Gastrocnemius medialis (tissue), 4 donors: ENCODE measurements around the gene CSHL1. TPM values are rescaled to one million over a fixed set of nuclear protein-coding genes. Genes with fewer than 3 reads are reported as not detected.
A peak's percentile ranks its signal among the peaks of the same experiment; 100 is the strongest.

Experiments used
- ATAC-seq, 2 donors: fragments of 150-250 bp; one replicate each; pipeline ENCODE4 v1.9.1; 2016
- DNase-seq, 2 donors: peaks; one replicate each; pipeline ENCODE4 v3.0.0-alpha.2; 2019
- H3K27ac ChIP-seq, 4 donors: fragments of 200-600 bp; sonication (generic); 1 replicate in 1 of 4; 2 replicates in 3 of 4; pipeline ENCODE4 v1.5.1; 2016 to 2018; ENCODE audit warnings: mild to moderate bottlenecking in 2 of 4, moderate library complexity in 1 of 4
- H3K27me3 ChIP-seq, 3 donors: fragments of 200-600 bp; sonication (generic) in 2 of 3; 1 replicate in 1 of 3; 2 replicates in 2 of 3; pipeline versions ENCODE4 v1.5.1 to v1.6.0; 2016 to 2019; ENCODE audit warnings: mild to moderate bottlenecking in 1 of 3, moderate library complexity in 1 of 3
- H3K36me3 ChIP-seq, 2 donors: fragments of 200-600 bp; sonication (generic) in 1 of 2; one replicate each; pipeline ENCODE4 v1.5.1; 2017 to 2018
- H3K4me1 ChIP-seq, 2 donors: fragments of 200-600 bp; sonication (generic) in 1 of 2; one replicate each; pipeline ENCODE4 v1.5.1; 2016 to 2017; ENCODE audit warnings: mild to moderate bottlenecking in 2 of 2
- H3K4me3 ChIP-seq, 4 donors: fragments of 200-600 bp; sonication (generic) in 3 of 4; 1 replicate in 1 of 4; 2 replicates in 3 of 4; pipeline ENCODE4 v1.5.1; 2016 to 2019; ENCODE audit warnings: mild to moderate bottlenecking in 2 of 4
- H3K9me3 ChIP-seq, 3 donors: fragments of 200-600 bp; sonication (generic) in 2 of 3; 1 replicate in 1 of 3; 2 replicates in 2 of 3; pipeline ENCODE4 v1.5.1; 2016 to 2019
- CTCF ChIP-seq, 5 experiments: fragments of 450-650 bp in 3 of 5; fragments of 200-600 bp in 2 of 5; sonication (generic) in 2 of 5; IDR thresholded peaks in 4 of 5; conservative IDR thresholded peaks in 1 of 5; 1 replicate in 4 of 5; 2 replicates in 1 of 5; pipeline ENCODE4 v1.5.1; 2016 to 2019; ENCODE audit warnings: antibody characterized with exemption in 5 of 5, mild to moderate bottlenecking in 3 of 5, moderate library complexity in 3 of 5
- POLR2A ChIP-seq, 2 donors: fragments of 450-650 bp; IDR thresholded peaks; one replicate each; pipeline ENCODE4 v1.6.1; 2017; ENCODE audit warnings: antibody characterized with exemption in 2 of 2, mild to moderate bottlenecking in 2 of 2, moderate library complexity in 2 of 2
- in situ Hi-C, 4 donors: fragments of 200-750 bp; cut with MboI; loops; one replicate each; pipeline versions ENCODE4 v1.15.0 to v1.8.0; 2017; ENCODE audit warnings: low sequenced_read_pairs in 4 of 4
- intact Hi-C: fragments of 100-400 bp; cut with DNase I; formaldehyde crosslinking; loops from one replicate; pipeline ENCODE4 v1.15.1; 2023; ENCODE audit warnings: low total_unique reads
- total RNA-seq, 4 donors: library from RNA; depleted of rRNA; stranded (reverse); fragments of >200 nt; gene quantifications; one replicate each; pipeline versions ENCODE4 v1.1.0 to v1.2.3, GENCODE V29; 2016

Gene CSHL1
- total RNA-seq, 4 donors from 2014 or later: not detected

- Histone ChIP-seq H3K4me3 (no peak overlapping the region), H3K9me3 (no peaks in the 10 kb centered on the region), H3K36me3 (peaks cover 0 to 16% of the 10 kb centered on the region in 2 donors), H3K4me1 (peaks cover 55 to 56% of the 10 kb centered on the region in 2 donors), H3K27me3 (no peaks in the 10 kb centered on the region), H3K27ac (peak overlapping the region; percentile 60 to 100 (median 98))
- TF ChIP-seq CTCF (IDR thresholded peaks at IDR 0.05 in 4 of 5, conservative IDR thresholded peaks at IDR 0.05 in 1 of 5): no peak
- no peak for TF ChIP-seq POLR2A (IDR thresholded peaks at IDR 0.05)
- intact Hi-C loops: no loop called here
- no peak for DNase-seq
- in situ Hi-C loops: no loop called here
- no peak for ATAC-seq
These were observed 37.5 kb upstream of the CSHL1 start for GRCh38 chr17:63948521-63948920.

- DNase-seq: no peak
- Histone ChIP-seq H3K36me3 (peaks cover 0 to 22% of the 10 kb centered on the region in 2 donors), H3K27ac (peak overlapping the region; percentile 60 to 99 (median 88)), H3K4me3 (no peak overlapping the region), H3K27me3 (no peaks in the 10 kb centered on the region), H3K9me3 (no peaks in the 10 kb centered on the region), H3K4me1 (peaks cover 48 to 49% of the 10 kb centered on the region in 2 donors)
- intact Hi-C loops: loop anchor here (1.0 to 2.0 kb wide), 2 partner anchors 29 to 43 kb away; partner anchors contain the start of gene GH1
- no peak for ATAC-seq
- TF ChIP-seq POLR2A (IDR thresholded peaks at IDR 0.05): no peak
- TF ChIP-seq CTCF (IDR thresholded peaks at IDR 0.05 in 4 of 5, conservative IDR thresholded peaks at IDR 0.05 in 1 of 5): no peak
- in situ Hi-C loops: no loop called here
These were observed 36.8 kb upstream of the CSHL1 start for GRCh38 chr17:63947711-63948330.

- intact Hi-C loops: loop anchor here (1.0 to 2.0 kb wide), 2 partner anchors 28 to 45 kb away; partner anchors contain the start of gene GH1
- TF ChIP-seq POLR2A (IDR thresholded peaks at IDR 0.05): no peak
- TF ChIP-seq CTCF (IDR thresholded peaks at IDR 0.05 in 4 of 5, conservative IDR thresholded peaks at IDR 0.05 in 1 of 5): peak; percentile 60 to 84 (median 79)
These were observed 35.6 kb upstream of the CSHL1 start for GRCh38 chr17:63946440-63947363.

GRCh38 chr17:63945784-63946439 lies 34.9 kb upstream of the CSHL1 start:
- no peaks in the 10 kb centered on the region for H3K27me3 ChIP-seq
- H3K27ac ChIP-seq: peak overlapping the region; percentile 78 to 99 (median 88)
- no peak overlapping the region for H3K4me3 ChIP-seq
- peaks cover 40 to 48% of the 10 kb centered on the region in 2 donors for H3K4me1 ChIP-seq
- TF ChIP-seq CTCF (IDR thresholded peaks at IDR 0.05 in 4 of 5, conservative IDR thresholded peaks at IDR 0.05 in 1 of 5) (no peak), POLR2A (IDR thresholded peaks at IDR 0.05) (no peak)
- intact Hi-C loops (loop anchor here (2.0 kb wide), 1 partner anchor 27 kb away; the partner anchor contains the start of gene GH1), in situ Hi-C loops (no loop called here)
- no peak for ATAC-seq
- DNase-seq: no peak
- no peaks in the 10 kb centered on the region for H3K9me3 ChIP-seq
- peaks cover 0 to 41% of the 10 kb centered on the region in 2 donors for H3K36me3 ChIP-seq

More at GRCh38 chr17:63946440-63947363, 35.6 kb upstream of the CSHL1 start:
- H3K36me3 ChIP-seq: peaks cover 0 to 33% of the 10 kb centered on the region in 2 donors
- peak; percentile 34 to 47 for ATAC-seq
- H3K4me3 ChIP-seq: no peak overlapping the region
- H3K9me3 ChIP-seq: no peaks in the 10 kb centered on the region
- H3K4me1 ChIP-seq: peaks cover 45 to 49% of the 10 kb centered on the region in 2 donors
- DNase-seq: no peak
- no peaks in the 10 kb centered on the region for H3K27me3 ChIP-seq
- in situ Hi-C loops: no loop called here
- peak overlapping the region; percentile 78 to 99 (median 88) for H3K27ac ChIP-seq
